Transverse colon (tissue), 4 donors: ENCODE measurements around the gene MAGI2. TPM values are rescaled to one million over a fixed set of nuclear protein-coding genes. Genes with fewer than 3 reads are reported as not detected.

Source experiments
- DNase-seq: peaks from one replicate; pipeline ENCODE4 v3.0.0-alpha.2; 2019
- H3K27ac ChIP-seq, 4 donors: fragments of 200-600 bp; sonication (generic); 2 replicates each; pipeline ENCODE4 v1.5.1; 2016 to 2018; ENCODE audit warnings: inconsistent platforms in 4 of 4
- H3K27me3 ChIP-seq: fragments of 200-600 bp; sonication (generic); 2 replicates; pipeline ENCODE4 v1.5.1; 2017; ENCODE audit warnings: inconsistent platforms
- H3K36me3 ChIP-seq, 4 donors: fragments of 200-600 bp; sonication (generic); 2 replicates each; pipeline ENCODE4 v1.5.1; 2017 to 2019; ENCODE audit warnings: inconsistent platforms in 4 of 4
- H3K4me1 ChIP-seq, 4 donors: fragments of 200-600 bp; sonication (generic); 2 replicates each; pipeline ENCODE4 v1.5.1; 2017 to 2020; ENCODE audit warnings: inconsistent platforms in 4 of 4
- H3K4me3 ChIP-seq, 4 donors: fragments of 200-600 bp; sonication (generic); 1 replicate in 1 of 4; 2 replicates in 3 of 4; pipeline versions ENCODE4 v1.5.1 to v1.6.1; 2017 to 2019; ENCODE audit warnings: inconsistent platforms in 4 of 4
- H3K9me3 ChIP-seq, 2 donors: fragments of 200-600 bp; sonication (generic); 2 replicates each; pipeline ENCODE4 v1.5.1; 2017 to 2019; ENCODE audit warnings: inconsistent platforms in 2 of 2
- EP300 ChIP-seq: sonication (generic); formaldehyde crosslinking; IDR thresholded peaks from one replicate; pipeline ENCODE4 v1.6.1; 2017; ENCODE audit warnings: antibody characterized with exemption, low read depth
- POLR2A ChIP-seq: fragments of 450-650 bp; IDR thresholded peaks from one replicate; pipeline ENCODE4 v1.6.1; 2016; ENCODE audit warnings: antibody characterized with exemption, mild to moderate bottlenecking, moderate library complexity
- POLR2AphosphoS5 ChIP-seq, 3 donors: sonication (generic); formaldehyde crosslinking; IDR thresholded peaks; one replicate each; pipeline ENCODE4 v1.6.1; 2016; ENCODE audit warnings: antibody characterized with exemption in 3 of 3
- WGBS, 2 donors: methylation state at CpG; one replicate each; pipeline ENCODE4 v1.1.5; 2018; ENCODE audit warnings: low coverage in 1 of 2; 5-methylcytosine and 5-hydroxymethylcytosine counted together
- in situ Hi-C, 4 donors: fragments of 200-750 bp; cut with MboI; loops; one replicate each; pipeline versions ENCODE4 v1.15.0 to v1.15.1; 2017; ENCODE audit warnings: low sequenced_read_pairs in 3 of 4, low pct_ligation_motif_present in 1 of 4, low pct_unique_long_range_greater_than_20kb in 1 of 4
- intact Hi-C: fragments of 100-400 bp; cut with DNase I; formaldehyde crosslinking; loops from one replicate; pipeline ENCODE4 v1.15.1; 2023; ENCODE audit warnings: low total_unique reads
- total RNA-seq, 4 donors: library from RNA; depleted of rRNA; stranded (reverse); fragments of >200 nt; gene quantifications; one replicate each; pipeline ENCODE4 v1.1.0, GENCODE V29; 2016
- TF ChIP-seq, protein P1 (sequence below), 5 experiments: fragments of 200-600 bp in 3 of 5; fragments of 450-650 bp in 2 of 5; sonication (generic) in 3 of 5; IDR thresholded peaks; 1 replicate in 2 of 5; 2 replicates in 3 of 5; pipeline ENCODE4 v1.5.1; 2016 to 2017; ENCODE audit warnings: antibody characterized with exemption in 5 of 5, inconsistent platforms in 3 of 5, mild to moderate bottlenecking in 2 of 5, moderate library complexity in 1 of 5

Gene MAGI2
- total RNA-seq, 4 donors from 2014 or later = 1.6 to 9.7 (median 4.1) TPM

DNA sequence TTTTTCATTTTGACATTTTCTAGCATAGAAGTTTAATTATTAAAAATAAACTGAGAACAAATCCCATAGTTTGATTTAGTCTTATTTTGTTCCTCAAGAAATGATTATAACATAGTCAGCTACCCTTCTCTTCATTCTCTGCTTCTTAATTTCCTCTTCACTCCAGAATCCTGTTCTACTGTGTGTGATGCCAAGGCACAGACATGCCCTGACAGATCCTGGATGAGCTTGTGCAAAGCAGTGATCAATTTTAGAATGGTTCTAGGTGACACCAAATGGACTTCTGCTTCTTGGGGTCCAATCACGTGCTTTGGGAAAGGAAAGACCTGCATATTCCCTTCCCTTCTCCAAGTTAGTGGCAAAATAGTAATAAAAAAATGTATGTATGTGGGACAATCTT, 665.6 kb downstream of the MAGI2 start:
- in situ Hi-C loops = no loop called here

DNA sequence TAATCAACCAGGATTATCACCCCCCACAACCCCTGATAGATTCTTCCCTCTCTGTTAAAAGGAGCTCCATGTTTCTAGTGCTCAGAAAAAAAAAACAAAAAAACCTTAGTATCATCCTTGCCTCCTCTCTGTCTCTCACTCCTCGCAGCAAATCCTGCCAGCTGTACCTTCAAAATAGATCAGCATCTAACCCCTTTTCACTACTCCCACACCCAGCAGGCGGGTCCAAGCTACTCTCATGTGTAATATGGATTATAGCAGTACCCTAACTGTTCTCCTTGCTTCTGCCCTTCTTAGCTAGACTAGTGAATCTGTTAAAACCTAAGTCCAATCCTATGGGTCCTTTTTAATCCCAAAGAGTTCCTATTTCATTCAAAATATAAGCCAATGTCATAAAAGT, 667.4 kb downstream of the MAGI2 start:
- Histone ChIP-seq H3K9me3 (no peaks in the 10 kb centered on the region), H3K4me3 (no peak overlapping the region), H3K4me1 (no peaks in the 10 kb centered on the region), H3K36me3 (no peaks in the 10 kb centered on the region), H3K27me3 (no peaks in the 10 kb centered on the region), H3K27ac (no peak overlapping the region)
- in situ Hi-C loops = no loop called here
- intact Hi-C loops = no loop called here
- no peak for DNase-seq
- TF ChIP-seq EP300 = no peak
- no peak for TF ChIP-seq POLR2AphosphoS5 (IDR thresholded peaks at IDR 0.05)
- TF ChIP-seq, protein P1, sequence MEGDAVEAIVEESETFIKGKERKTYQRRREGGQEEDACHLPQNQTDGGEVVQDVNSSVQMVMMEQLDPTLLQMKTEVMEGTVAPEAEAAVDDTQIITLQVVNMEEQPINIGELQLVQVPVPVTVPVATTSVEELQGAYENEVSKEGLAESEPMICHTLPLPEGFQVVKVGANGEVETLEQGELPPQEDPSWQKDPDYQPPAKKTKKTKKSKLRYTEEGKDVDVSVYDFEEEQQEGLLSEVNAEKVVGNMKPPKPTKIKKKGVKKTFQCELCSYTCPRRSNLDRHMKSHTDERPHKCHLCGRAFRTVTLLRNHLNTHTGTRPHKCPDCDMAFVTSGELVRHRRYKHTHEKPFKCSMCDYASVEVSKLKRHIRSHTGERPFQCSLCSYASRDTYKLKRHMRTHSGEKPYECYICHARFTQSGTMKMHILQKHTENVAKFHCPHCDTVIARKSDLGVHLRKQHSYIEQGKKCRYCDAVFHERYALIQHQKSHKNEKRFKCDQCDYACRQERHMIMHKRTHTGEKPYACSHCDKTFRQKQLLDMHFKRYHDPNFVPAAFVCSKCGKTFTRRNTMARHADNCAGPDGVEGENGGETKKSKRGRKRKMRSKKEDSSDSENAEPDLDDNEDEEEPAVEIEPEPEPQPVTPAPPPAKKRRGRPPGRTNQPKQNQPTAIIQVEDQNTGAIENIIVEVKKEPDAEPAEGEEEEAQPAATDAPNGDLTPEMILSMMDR (IDR thresholded peaks at IDR 0.05) = no peak
- no peak for TF ChIP-seq POLR2A
- WGBS, 2 donors = 57 to 85% methylated on average over 1 to 2 of the region's 2 CpGs

More for the DNA sequence above, 665.6 kb downstream of the MAGI2 start:
- intact Hi-C loops = no loop called here
- WGBS, 2 donors = 50 to 80% methylated on average over 1 of the region's 1 CpG
- H3K9me3 ChIP-seq = no peaks in the 10 kb centered on the region
- peaks cover 0 to 8% (median 5%) of the 10 kb centered on the region in 4 donors for H3K4me1 ChIP-seq
- H3K27me3 ChIP-seq = no peaks in the 10 kb centered on the region
- H3K36me3 ChIP-seq = no peaks in the 10 kb centered on the region
- TF ChIP-seq EP300 (no peak), POLR2AphosphoS5 (IDR thresholded peaks at IDR 0.05) (no peak), POLR2A (no peak)
- TF ChIP-seq, protein P1 (IDR thresholded peaks at IDR 0.05) = no peak
- no peak overlapping the region for H3K4me3 ChIP-seq
- DNase-seq = no peak
- no peak overlapping the region for H3K27ac ChIP-seq

GRCh38 chr7:78783179-78783962, 670.1 kb downstream of the MAGI2 start:
- Histone ChIP-seq H3K4me3 (no peak overlapping the region), H3K4me1 (no peaks in the 10 kb centered on the region), H3K27ac (no peak overlapping the region), H3K27me3 (no peaks in the 10 kb centered on the region), H3K36me3 (no peaks in the 10 kb centered on the region), H3K9me3 (no peaks in the 10 kb centered on the region)
- WGBS, 2 donors = 75 to 77% methylated on average over 9 of the region's 9 CpGs
- intact Hi-C loops (no loop called here), in situ Hi-C loops (no loop called here)
- no peak for TF ChIP-seq POLR2A
- TF ChIP-seq EP300 = no peak
- TF ChIP-seq, protein P1 (IDR thresholded peaks at IDR 0.05) = no peak
- no peak for TF ChIP-seq POLR2AphosphoS5 (IDR thresholded peaks at IDR 0.05)
- no peak for DNase-seq

DNA sequence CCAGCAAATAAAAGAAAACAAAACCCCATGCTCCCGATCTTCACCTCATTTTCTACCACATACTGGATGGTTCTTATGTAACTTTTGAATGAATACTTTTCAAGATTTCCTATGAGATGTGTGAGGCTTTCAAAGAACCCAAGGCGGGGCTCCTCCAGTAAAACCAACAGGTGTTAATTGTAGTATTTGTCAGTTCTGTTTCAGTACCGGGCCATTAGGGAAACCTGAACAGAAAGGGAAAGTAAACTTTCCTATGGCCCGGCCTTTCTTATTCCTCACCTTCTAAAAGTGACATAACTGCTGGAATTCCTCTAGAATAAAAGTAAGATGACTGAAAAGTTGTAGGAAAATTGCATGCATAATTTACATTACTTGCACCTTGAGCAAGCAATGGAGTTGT, 672.9 kb downstream of the MAGI2 start:
- Histone ChIP-seq H3K36me3 (no peaks in the 10 kb centered on the region), H3K9me3 (no peaks in the 10 kb centered on the region), H3K4me3 (no peak overlapping the region), H3K27me3 (no peaks in the 10 kb centered on the region), H3K27ac (no peak overlapping the region), H3K4me1 (no peaks in the 10 kb centered on the region)
- 25 to 59% methylated on average over 4 of the region's 4 CpGs for WGBS, 2 donors
- no peak for DNase-seq
- in situ Hi-C loops (no loop called here), intact Hi-C loops (no loop called here)
- TF ChIP-seq POLR2A (no peak), POLR2AphosphoS5 (IDR thresholded peaks at IDR 0.05) (no peak), EP300 (no peak)
- TF ChIP-seq, protein P1 (IDR thresholded peaks at IDR 0.05) = no peak
